ENCODE data around the gene CFAP65. TPM values are rescaled to one million over a fixed set of nuclear protein-coding genes. Genes with fewer than 3 reads are reported as not detected.

CFAP65 gene
- total and polyA plus RNA-seq, 2 of the 13 experiments (the other 11 are each of a cell fraction or from before 2014, with no cell fraction given): 0.05 TPM; not detected in 1

GRCh38 chr2:218983263-218983933 is 57.9 kb downstream of the CFAP65 start:
- TF ChIP-seq EZH2 (conservative IDR thresholded peaks at IDR 0.05; ENCODE audit: low read depth, low read length): peak; percentile 38; the same call in 1 of the 2 replicates
- no peak for TF ChIP-seq ZNF558 (CRISPR knock-in tag; IDR thresholded peaks at IDR 0.05; ENCODE audit: borderline replicate concordance)
- TF ChIP-seq, protein P1, sequence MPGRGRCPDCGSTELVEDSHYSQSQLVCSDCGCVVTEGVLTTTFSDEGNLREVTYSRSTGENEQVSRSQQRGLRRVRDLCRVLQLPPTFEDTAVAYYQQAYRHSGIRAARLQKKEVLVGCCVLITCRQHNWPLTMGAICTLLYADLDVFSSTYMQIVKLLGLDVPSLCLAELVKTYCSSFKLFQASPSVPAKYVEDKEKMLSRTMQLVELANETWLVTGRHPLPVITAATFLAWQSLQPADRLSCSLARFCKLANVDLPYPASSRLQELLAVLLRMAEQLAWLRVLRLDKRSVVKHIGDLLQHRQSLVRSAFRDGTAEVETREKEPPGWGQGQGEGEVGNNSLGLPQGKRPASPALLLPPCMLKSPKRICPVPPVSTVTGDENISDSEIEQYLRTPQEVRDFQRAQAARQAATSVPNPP (CRISPR knock-in tag; IDR thresholded peaks at IDR 0.05): no peak
- TF ChIP-seq EEA1 (CRISPR knock-in tag; IDR thresholded peaks at IDR 0.05; ENCODE audit: borderline replicate concordance): no peak
- no peak for TF ChIP-seq RBM22 (optimal IDR thresholded peaks at IDR 0.05; ENCODE audit: low read length)
- intact Hi-C loops (cut with micrococcal nuclease; ENCODE audit: unreplicated experiment) (loop anchor here (10.0 kb wide), 1 partner anchor 119 kb away; no protein-coding TSS in a partner anchor), in situ Hi-C loops (cut with HindIII; ENCODE audit: extremely low pct_ligation_motif_present, low pct_unique_long_range_greater_than_20kb) (no loop called here)
- Histone ChIP-seq H3K79me2 (ENCODE audit: insufficient read depth, low read length) (no peaks in the 10 kb centered on the region), H3K36me3 (replicated peaks in 1 of 2; ENCODE audit: control insufficient read depth in 1 of 2, insufficient read depth in 2 of 2, low read length in 2 of 2) (no peaks in the 10 kb centered on the region), H3K9ac (ENCODE audit: insufficient read depth, low read depth, low read length) (no peak overlapping the region), H4K20me1 (ENCODE audit: insufficient read depth, low read length) (peaks cover 10% of the 10 kb centered on the region; the same call in 1 of the 2 replicates), H2AFZ (ENCODE audit: low read length) (no peak overlapping the region), H3K9me3 (ENCODE audit: low read length) (no peaks in the 10 kb centered on the region), H3K4me2 (ENCODE audit: low read depth, low read length) (no peak overlapping the region), H3K4me1 (ENCODE audit: insufficient read depth, low read length) (peaks cover 11% of the 10 kb centered on the region; the same call in 1 of the 2 replicates), H3K27me3 (ENCODE audit: control insufficient read depth in 1 of 2, insufficient read depth in 2 of 2, low read length in 2 of 2) (peaks cover 37 to 82% of the 10 kb centered on the region in 2 experiments), H3K4me3 (replicated peaks in 1 of 3; ENCODE audit: insufficient read depth in 1 of 3, low read depth in 2 of 3, low read length in 3 of 3) (no peak overlapping the region), H3K27ac (ENCODE audit: extremely low read length, insufficient read depth, low read length) (no peak overlapping the region)
- DNase-seq (ENCODE audit: low spot score) (no peak), ATAC-seq (no peak), FAIRE-seq (no peak)
- CTCF ChIA-PET (ENCODE audit: low intra/inter-chr PET ratio, low total read pairs): interaction anchor here (1.5 kb wide), 1 partner anchor 13 kb away, joined by 3 read pairs; no protein-coding TSS in a partner anchor
- no TSS peak for BruUV-seq (replicated peaks)
- 27% methylated on average over 23 of the region's 23 CpGs for WGBS (ENCODE audit: low lambda C conversion rate)
- POLR2A ChIA-PET: no interaction called here

Data from HepG2 (cell line).